GM21360 (cell line): ENCODE measurements around the gene ZNF471.

Experiments
- ATAC-seq: cut with Tn5 transposase; IDR thresholded peaks from one replicate; pipeline ENCODE4 v1.9.1; 2021; ENCODE audit warnings: mild to moderate bottlenecking, moderate library complexity; ENCODE audit not compliant: unreplicated experiment

ZNF471 gene

GRCh38 chr19:56507446-56508289 lies at the start of gene ZNF471:
Gene ZNF471, plus strand, starts transcription at chr19:56507855. Its CDS starts 3,717 bp downstream, at chr19:56511572.
- ATAC-seq, result peak; percentile 74

- no peak for ATAC-seq
Measured at GRCh38 chr19:56474308-56474707, 33.3 kb upstream of the ZNF471 start.

GRCh38 chr19:56476093-56476492 lies 31.6 kb upstream of the ZNF471 start:
- ATAC-seq, result no peak

GRCh38 chr19:56476651-56477428 lies 30.8 kb upstream of the ZNF471 start, which contains the start of gene ZNF667:
Gene ZNF667, minus strand, starts transcription at chr19:56477345. Its CDS starts 14,975 bp downstream, at chr19:56462370.
- no peak for ATAC-seq

GRCh38 chr19:56477429-56478338 lies 30.0 kb upstream of the ZNF471 start:
- ATAC-seq, result no peak

GRCh38 chr19:56491399-56491798 lies 16.3 kb upstream of the ZNF471 start:
- no peak for ATAC-seq

GRCh38 chr19:56504581-56504980 lies 3.1 kb upstream of the ZNF471 start:
- ATAC-seq, result no peak

- no peak for ATAC-seq
Measured at GRCh38 chr19:56508290-56508778, 679 bp downstream of the ZNF471 start.

- no peak for ATAC-seq
Measured at GRCh38 chr19:56525214-56525860, 17.7 kb downstream of the ZNF471 start.

- no peak for ATAC-seq
Measured at GRCh38 chr19:56537442-56537841, 29.8 kb downstream of the ZNF471 start.

- ATAC-seq, result peak; percentile 86
Measured at GRCh38 chr19:56538254-56538760, 30.7 kb downstream of the ZNF471 start.

- peak; percentile 53 for ATAC-seq
Measured at GRCh38 chr19:56538761-56539263, 31.2 kb downstream of the ZNF471 start, which contains the start of gene ZFP28. Gene ZFP28, plus strand, starts transcription at chr19:56538948. Its CDS starts 71 bp downstream, at chr19:56539019.

- ATAC-seq, result no peak
Measured at GRCh38 chr19:56543776-56544175, 36.1 kb downstream of the ZNF471 start.

GRCh38 chr19:56547535-56547934 lies 39.9 kb downstream of the ZNF471 start:
- ATAC-seq, result no peak

GRCh38 chr19:56554272-56554869 lies 46.7 kb downstream of the ZNF471 start:
- no peak for ATAC-seq

GRCh38 chr19:56562766-56563165 lies 55.1 kb downstream of the ZNF471 start:
- ATAC-seq, result no peak

GRCh38 chr19:56566904-56567273 lies 59.2 kb downstream of the ZNF471 start:
- ATAC-seq, result peak; percentile 31

- ATAC-seq, result peak; percentile 93
Measured at GRCh38 chr19:56567274-56568120, 59.8 kb downstream of the ZNF471 start, which contains the start of gene ZNF470. Gene ZNF470, plus strand, starts transcription at chr19:56567468. Its CDS starts 2,844 bp downstream, at chr19:56570312.
